H1 (cell line): ENCODE data around the gene ARHGAP12. TPM values are rescaled to one million over a fixed set of nuclear protein-coding genes. Genes with fewer than 3 reads are reported as not detected.

ENCODE experiments used
- CTCF ChIA-PET: fragments of 300-600 bp; sonication (Branson Sonifier 250); formaldehyde crosslinking; loops from one replicate; lab custom pipeline; 2021; ENCODE audit not compliant: partially characterized antibody; lab: Charles Lee
- POLR2A ChIA-PET: fragments of 300-600 bp; sonication (Branson Sonifier 250); formaldehyde crosslinking; loops from one replicate; lab custom pipeline; 2021; ENCODE audit warnings: inconsistent platforms; ENCODE audit not compliant: partially characterized antibody; lab: Charles Lee
- DNase-seq, 2 experiments: peaks; one replicate each; pipeline versions ENCODE4 v3.0.0 to v3.0.0-alpha.2; 2010 to 2022; ENCODE audit warnings: low spot score in 2 of 2, low read depth in 1 of 2, mixed read lengths in 1 of 2
- FAIRE-seq: peaks from 2 replicates; lab custom pipeline; 2011; peaks lifted over from hg19 to GRCh38; lab: Jason Lieb, UNC
- H2AFZ ChIP-seq: 2 replicates; pipeline ENCODE4 v1.8.1; 2012; ENCODE audit warnings: low read length, inconsistent platforms
- H2AK5ac ChIP-seq: 2 replicates; pipeline ENCODE4 v1.6.1; 2013; ENCODE audit warnings: low read depth, low read length
- H2BK120ac ChIP-seq: replicated peaks from 2 replicates; pipeline ENCODE3; 2013; ENCODE audit warnings: low read depth, low read length, inconsistent platforms
- H2BK12ac ChIP-seq: 2 replicates; pipeline ENCODE4 v1.6.1; 2013; ENCODE audit warnings: low read depth, low read length
- H2BK15ac ChIP-seq: 2 replicates; pipeline ENCODE4 v1.6.1; 2013; ENCODE audit warnings: low read length
- H2BK20ac ChIP-seq: 2 replicates; pipeline ENCODE4 v1.6.1; 2013; ENCODE audit warnings: low read length
- H2BK5ac ChIP-seq: 2 replicates; pipeline ENCODE4 v1.6.1; 2013; ENCODE audit warnings: low read depth, low read length
- H3K14ac ChIP-seq: 2 replicates; pipeline ENCODE4 v1.6.1; 2013; ENCODE audit warnings: inconsistent platforms; ENCODE audit not compliant: insufficient read length
- H3K18ac ChIP-seq: 2 replicates; pipeline ENCODE4 v1.6.1; 2013; ENCODE audit warnings: low read length; ENCODE audit errors: extremely low read depth
- H3K23ac ChIP-seq: 2 replicates; pipeline ENCODE4 v1.6.1; 2013; ENCODE audit warnings: inconsistent platforms; ENCODE audit not compliant: insufficient read length
- H3K23me2 ChIP-seq: 2 replicates; pipeline ENCODE4 v1.6.1; 2013; ENCODE audit warnings: low read depth, low read length
- H3K27ac ChIP-seq: 2 replicates; pipeline ENCODE4 v1.6.1; 2011; ENCODE audit warnings: low read depth, low read length, inconsistent platforms
- H3K27me3 ChIP-seq, 4 experiments: replicated peaks in 1 of 4; 1 replicate in 1 of 4; 2 replicates in 3 of 4; pipeline versions ENCODE4 v1.6.1 to v1.8.1; 2011 to 2013; ENCODE audit warnings: low read length in 3 of 4, mild to moderate bottlenecking in 3 of 4, inconsistent platforms in 2 of 4, mixed read lengths in 2 of 4, moderate library complexity in 1 of 4; ENCODE audit not compliant: control insufficient read depth in 3 of 4, insufficient read depth in 3 of 4; ENCODE audit errors: extremely low read depth in 1 of 4
- H3K36me3 ChIP-seq, 4 experiments: 2 replicates each; pipeline versions ENCODE4 v1.6.1 to v1.8.1; 2011 to 2013; ENCODE audit warnings: mild to moderate bottlenecking in 4 of 4, low read length in 3 of 4, moderate library complexity in 2 of 4, control low read depth in 1 of 4, inconsistent platforms in 1 of 4; ENCODE audit not compliant: insufficient read depth in 4 of 4, control insufficient read depth in 2 of 4
- H3K4ac ChIP-seq: replicated peaks from 2 replicates; pipeline ENCODE3; 2013; ENCODE audit warnings: low read length, low read depth, mixed read lengths, inconsistent platforms; ENCODE audit not compliant: insufficient read length
- H3K4me1 ChIP-seq, 4 experiments: replicated peaks in 1 of 4; 1 replicate in 1 of 4; 2 replicates in 3 of 4; pipeline versions ENCODE4 v1.6.1 to v1.8.1; 2011 to 2013; ENCODE audit warnings: low read length in 3 of 4, inconsistent platforms in 2 of 4, mixed read lengths in 1 of 4; ENCODE audit not compliant: insufficient read depth in 4 of 4, control insufficient read depth in 3 of 4
- H3K4me2 ChIP-seq, 2 experiments: 2 replicates each; pipeline versions ENCODE4 v1.6.1 to v1.8.1; 2011 to 2013; ENCODE audit warnings: low read depth in 2 of 2, low read length in 2 of 2, control low read depth in 1 of 2, inconsistent platforms in 1 of 2, mild to moderate bottlenecking in 1 of 2; ENCODE audit not compliant: insufficient read depth in 1 of 2
- H3K4me3 ChIP-seq, 4 experiments: fragments of 200-600, 300-600 bp in 1 of 4; sonication (generic), shearing (Covaris generic), sonication (Bioruptor Twin) in 1 of 4; 2 replicates each; pipeline versions ENCODE4 v1.5.1 to v1.8.1; 2011 to 2016; ENCODE audit warnings: low read length in 4 of 4, low read depth in 3 of 4, control low read depth in 2 of 4, inconsistent platforms in 2 of 4, mild to moderate bottlenecking in 2 of 4, mixed read lengths in 1 of 4, moderate library complexity in 1 of 4; ENCODE audit not compliant: insufficient read depth in 2 of 4; ENCODE audit errors: extremely low read depth in 1 of 4
- H3K56ac ChIP-seq: replicated peaks from 2 replicates; pipeline ENCODE3; 2013; ENCODE audit warnings: low read depth, mild to moderate bottlenecking, mixed read lengths, low read length, inconsistent platforms; ENCODE audit not compliant: insufficient read length
- H3K79me1 ChIP-seq: 2 replicates; pipeline ENCODE4 v1.6.1; 2013; ENCODE audit warnings: low read depth, low read length, control low read depth
- H3K79me2 ChIP-seq, 2 experiments: 2 replicates each; pipeline versions ENCODE4 v1.6.1 to v1.8.1; 2012 to 2013; ENCODE audit warnings: low read length in 2 of 2, mild to moderate bottlenecking in 2 of 2, inconsistent platforms in 1 of 2; ENCODE audit not compliant: insufficient read depth in 2 of 2, control insufficient read depth in 1 of 2
- H3K9ac ChIP-seq, 4 experiments: replicated peaks in 1 of 4; 1 replicate in 1 of 4; 2 replicates in 3 of 4; pipeline versions ENCODE4 v1.6.1 to v1.8.1; 2011 to 2013; ENCODE audit warnings: low read depth in 3 of 4, low read length in 3 of 4, control low read depth in 2 of 4, mild to moderate bottlenecking in 2 of 4, moderate library complexity in 2 of 4, inconsistent platforms in 1 of 4; ENCODE audit errors: extremely low read depth in 1 of 4
- H3K9me3 ChIP-seq, 2 experiments: 2 replicates each; pipeline versions ENCODE4 v1.6.1 to v1.8.1; 2012 to 2013; ENCODE audit warnings: mild to moderate bottlenecking in 2 of 2, moderate library complexity in 2 of 2, control low read depth in 1 of 2, inconsistent platforms in 1 of 2, low read depth in 1 of 2, low read length in 1 of 2, mixed read lengths in 1 of 2; ENCODE audit not compliant: insufficient read depth in 2 of 2
- H4K20me1 ChIP-seq, 2 experiments: replicated peaks in 1 of 2; 2 replicates each; pipeline versions ENCODE3 to v1.8.1; 2011 to 2013; ENCODE audit warnings: inconsistent platforms in 2 of 2, low read length in 2 of 2, mild to moderate bottlenecking in 1 of 2; ENCODE audit not compliant: insufficient read depth in 2 of 2, control insufficient read depth in 1 of 2
- H4K5ac ChIP-seq: 2 replicates; pipeline ENCODE4 v1.6.1; 2013; ENCODE audit warnings: low read length, low read depth, mixed read lengths, inconsistent platforms; ENCODE audit not compliant: insufficient read length
- H4K8ac ChIP-seq: 2 replicates; pipeline ENCODE4 v1.8.0; 2013; ENCODE audit warnings: mild to moderate bottlenecking, moderate library complexity, low read length, inconsistent platforms; ENCODE audit not compliant: insufficient read depth; ENCODE audit errors: extremely low read depth
- H4K91ac ChIP-seq: replicated peaks from 2 replicates; pipeline ENCODE3; 2013; ENCODE audit warnings: low read length, mixed read lengths, inconsistent platforms; ENCODE audit not compliant: insufficient read length
- ATF3 ChIP-seq: IDR thresholded peaks from 2 replicates; pipeline ENCODE4 v1.6.1; 2011; ENCODE audit warnings: low read depth, mild to moderate bottlenecking, low read length; ENCODE audit not compliant: insufficient read depth
- BRCA1 ChIP-seq: IDR thresholded peaks from 2 replicates; pipeline ENCODE4 v1.6.1; 2012; ENCODE audit warnings: low read depth, low read length, improper control_type of control experiment
- EGR1 ChIP-seq: IDR thresholded peaks from 2 replicates; pipeline ENCODE4 v1.6.1; 2011; ENCODE audit warnings: low read depth, low read length, borderline replicate concordance
- HDAC6 ChIP-seq: IDR thresholded peaks from one replicate; pipeline ENCODE4 v1.7.1; 2012; ENCODE audit warnings: low read depth, mild to moderate bottlenecking, inconsistent platforms, low read length, moderate library complexity
- JUND ChIP-seq: IDR thresholded peaks from 2 replicates; pipeline ENCODE4 v1.6.1; 2011; ENCODE audit warnings: mild to moderate bottlenecking, improper control_type of control experiment, low read length
- KDM1A ChIP-seq: fragments of 200-600, 300-600 bp; sonication (generic); IDR thresholded peaks from 2 replicates; pipeline ENCODE4 v1.7.1; 2016; ENCODE audit warnings: mild to moderate bottlenecking, low read length, borderline replicate concordance
- MAFK ChIP-seq: IDR thresholded peaks from 2 replicates; pipeline ENCODE4 v1.6.1; 2012; ENCODE audit warnings: low read depth, mild to moderate bottlenecking, improper control_type of control experiment, low read length
- POU5F1 ChIP-seq: IDR thresholded peaks from 2 replicates; pipeline ENCODE4 v1.6.1; 2011; ENCODE audit warnings: low read depth, mild to moderate bottlenecking, low read length, moderate library complexity
- SUZ12 ChIP-seq: fragments of 200-600 bp; sonication (generic); IDR thresholded peaks from 2 replicates; pipeline ENCODE4 v1.6.1; 2012; ENCODE audit warnings: mild to moderate bottlenecking, inconsistent platforms, low read length, moderate library complexity, mixed read lengths
- YY1 ChIP-seq: IDR thresholded peaks from 2 replicates; pipeline ENCODE4 v1.6.1; 2011; ENCODE audit warnings: low read depth, mild to moderate bottlenecking, low read length
- ZNF274 ChIP-seq: IDR thresholded peaks from 2 replicates; pipeline ENCODE4 v1.7.0; 2012; ENCODE audit warnings: low read length, borderline replicate concordance; ENCODE audit errors: extremely low read depth
- WGBS, 2 experiments: shearing (Covaris generic) in 1 of 2; methylation state at CpG; one replicate each; pipeline versions ENCODE4 v1.1.6 to v1.1.7; 2013 to 2015; ENCODE audit warnings: low lambda C conversion rate in 2 of 2, mixed read lengths in 2 of 2, inconsistent platforms in 1 of 2, low coverage in 1 of 2, missing lambda C conversion rate in 1 of 2; ENCODE audit not compliant: insufficient replicate concordance in 2 of 2, insufficient coverage in 1 of 2, insufficient read length in 1 of 2; ENCODE audit errors: extremely low coverage in 1 of 2, missing lambda C conversion rate in 1 of 2; 5-methylcytosine and 5-hydroxymethylcytosine counted together
- polyA plus RNA-seq, 7 experiments: library from polyadenylated mRNA; depleted of rRNA in 3 of 7; stranded (reverse) in 5 of 7; unstranded in 2 of 7; fragments of >200 nt in 5 of 7; fragments of 200-250 nt in 2 of 7; gene quantifications; 1 replicate in 5 of 7; 2 replicates in 1 of 7; 4 replicates in 1 of 7; pipeline versions ENCODE4 v1.2.1 to v1.2.3, GENCODE V29; 2011 to 2013; ENCODE audit warnings: missing spikeins in 2 of 7, mixed read lengths in 2 of 7
- total RNA-seq: library from RNA; stranded (reverse); fragmentation: NEBNext Ultra II Directional; extraction: Animal tissue kit (Norgen Biotek cat#: 25700); gene quantifications from 2 replicates; pipeline ENCODE4 v1.2.1, GENCODE V29; 2021

Gene ARHGAP12
- total and polyA plus RNA-seq, 2 of the 8 experiments (the other 6 are each of a cell fraction or from before 2014, with no cell fraction given) = 10.1 to 39.0 TPM

GRCh38 chr10:31926765-31927564 is 1.7 kb downstream of the ARHGAP12 start:
- Histone ChIP-seq H3K9ac (peak overlapping the region in 3 of 4 experiments; percentile 1 to 93 (median 44); a peak in 2 of 7 replicates), H3K27me3 (no peaks in the 10 kb centered on the region), H3K56ac (no peak overlapping the region), H2BK20ac (no peak overlapping the region), H3K4ac (no peak overlapping the region), H3K4me2 (peak overlapping the region; percentile 81 to 88), H2AFZ (no peak overlapping the region), H3K36me3 (no peaks in the 10 kb centered on the region; a peak in 1 of 8 replicates), H3K23me2 (peaks cover 12% of the 10 kb centered on the region), H2BK12ac (peak overlapping the region; percentile 43; the same call in 1 of the 2 replicates), H2BK120ac (no peak overlapping the region), H4K5ac (no peak overlapping the region), H3K79me1 (no peaks in the 10 kb centered on the region), H3K4me3 (peak overlapping the region; percentile 76 to 93 (median 83)), H3K9me3 (peaks cover 0 to 3% of the 10 kb centered on the region in 2 experiments; a peak in 1 of 4 replicates), H4K8ac (no peak overlapping the region), H3K79me2 (peaks cover 40 to 61% of the 10 kb centered on the region in 2 experiments), H2BK5ac (no peak overlapping the region), H3K23ac (no peak overlapping the region), H3K27ac (no peak overlapping the region), H3K18ac (peak overlapping the region; percentile 81; the same call in 1 of the 2 replicates), H4K20me1 (peaks cover 4 to 9% of the 10 kb centered on the region in 2 experiments), H2BK15ac (0 out of 2 replicates have a peak overlapping the region, but pooled peaks have one; percentile 23), H4K91ac (no peak overlapping the region), H3K4me1 (peaks cover 0 to 7% (median 0%) of the 10 kb centered on the region in 4 experiments; a peak in 3 of 7 replicates), H3K14ac (no peak overlapping the region), H2AK5ac (no peak overlapping the region)
- no peak for DNase-seq
- POLR2A ChIA-PET = interaction anchor here (0.6 to 3.2 kb wide), 7 partner anchors 10 to 79 kb away, joined by 3 to 12 read pairs (median 3); no protein-coding TSS in a partner anchor
- WGBS, 2 experiments = 25% methylated on average over 22 of the region's 22 CpGs; no CpG with 5 or more reads in 1 of the 2 experiments
- CTCF ChIA-PET = interaction anchor here (0.8 to 1.3 kb wide), 4 partner anchors 8 to 1175 kb away, joined by 3 to 4 read pairs (median 3); no protein-coding TSS in a partner anchor
- no peak for FAIRE-seq
- TF ChIP-seq YY1 (no peak), POU5F1 (no peak), KDM1A (no peak), MAFK (no peak), HDAC6 (no peak), EGR1 (no peak), ZNF274 (no peak), ATF3 (no peak), BRCA1 (no peak), JUND (no peak), SUZ12 (no peak)
